ENCODE measurements around the gene MYOCD.

DNA sequence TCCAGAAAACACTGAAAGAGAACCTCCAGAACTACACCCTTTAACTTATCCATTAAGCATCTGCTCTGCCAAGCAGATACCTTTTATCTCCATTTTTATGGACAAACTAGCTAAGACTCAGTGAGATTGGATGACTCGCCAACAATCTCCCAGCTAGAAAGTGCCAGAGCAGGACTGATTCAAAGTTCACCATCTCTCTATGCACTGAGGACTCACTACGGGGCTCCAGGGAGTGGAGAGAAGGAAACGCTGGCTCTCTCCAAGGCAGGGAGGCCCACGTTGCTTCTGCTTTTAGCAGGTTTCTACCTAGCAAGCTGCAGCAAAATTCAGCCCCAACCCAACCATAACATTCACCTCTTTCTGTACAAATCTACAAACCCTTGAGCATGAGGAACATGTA is 70.8 kb downstream of the MYOCD start:
- TF ChIP-seq, protein P1, sequence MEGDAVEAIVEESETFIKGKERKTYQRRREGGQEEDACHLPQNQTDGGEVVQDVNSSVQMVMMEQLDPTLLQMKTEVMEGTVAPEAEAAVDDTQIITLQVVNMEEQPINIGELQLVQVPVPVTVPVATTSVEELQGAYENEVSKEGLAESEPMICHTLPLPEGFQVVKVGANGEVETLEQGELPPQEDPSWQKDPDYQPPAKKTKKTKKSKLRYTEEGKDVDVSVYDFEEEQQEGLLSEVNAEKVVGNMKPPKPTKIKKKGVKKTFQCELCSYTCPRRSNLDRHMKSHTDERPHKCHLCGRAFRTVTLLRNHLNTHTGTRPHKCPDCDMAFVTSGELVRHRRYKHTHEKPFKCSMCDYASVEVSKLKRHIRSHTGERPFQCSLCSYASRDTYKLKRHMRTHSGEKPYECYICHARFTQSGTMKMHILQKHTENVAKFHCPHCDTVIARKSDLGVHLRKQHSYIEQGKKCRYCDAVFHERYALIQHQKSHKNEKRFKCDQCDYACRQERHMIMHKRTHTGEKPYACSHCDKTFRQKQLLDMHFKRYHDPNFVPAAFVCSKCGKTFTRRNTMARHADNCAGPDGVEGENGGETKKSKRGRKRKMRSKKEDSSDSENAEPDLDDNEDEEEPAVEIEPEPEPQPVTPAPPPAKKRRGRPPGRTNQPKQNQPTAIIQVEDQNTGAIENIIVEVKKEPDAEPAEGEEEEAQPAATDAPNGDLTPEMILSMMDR (IDR thresholded peaks at IDR 0.05; ENCODE audit: low read length): no peak
- no peak for TF ChIP-seq EZH2 (IDR thresholded peaks at IDR 0.05; ENCODE audit: borderline replicate concordance, low read length)

Data from OCI-LY1 (cell line).